K562 (cell line): ENCODE measurements around the gene FAM111B. TPM values are rescaled to one million over a fixed set of nuclear protein-coding genes. Genes with fewer than 3 reads are reported as not detected.

Experiments used
- CTBP1 ChIP-seq: fragments of 450-650 bp; IDR thresholded peaks from 2 replicates; pipeline ENCODE4 v1.6.1; 2016; ENCODE audit warnings: borderline replicate concordance
- EWSR1 ChIP-seq: fragments of 450-650 bp; IDR thresholded peaks from 2 replicates; pipeline ENCODE4 v1.6.1; 2018; ENCODE audit warnings: borderline replicate concordance, mild to moderate bottlenecking, low read depth, moderate library complexity; ENCODE audit not compliant: partially characterized antibody
- FOXK2 ChIP-seq, 2 experiments: fragments of 450-650 bp; IDR thresholded peaks in 1 of 2; conservative IDR thresholded peaks in 1 of 2; 2 replicates each; pipeline ENCODE4 v1.6.1; 2016; ENCODE audit warnings: low read depth in 2 of 2, mild to moderate bottlenecking in 1 of 2
- HDAC8 ChIP-seq: fragments of 450-650 bp; IDR thresholded peaks from 2 replicates; pipeline ENCODE4 v1.6.1; 2016; ENCODE audit warnings: mild to moderate bottlenecking, missing genetic modification characterization, moderate library complexity, missing compliant biosample characterization
- MBD2 ChIP-seq: sonication (generic); IDR thresholded peaks from 2 replicates; pipeline ENCODE4 v1.6.1; 2016; ENCODE audit warnings: low read depth, borderline replicate concordance
- MTA3 ChIP-seq: fragments of 450-650 bp; formaldehyde crosslinking; IDR thresholded peaks from 2 replicates; pipeline ENCODE4 v1.6.1; 2017; ENCODE audit warnings: mild to moderate bottlenecking, borderline replicate concordance
- SETDB1 ChIP-seq: IDR thresholded peaks from one replicate; pipeline ENCODE4 v1.6.1; 2012; ENCODE audit warnings: low read length, control low read depth, inconsistent platforms
- SMAD3 ChIP-seq: fragments of 450-650 bp; formaldehyde crosslinking; conservative IDR thresholded peaks from 2 replicates; pipeline ENCODE4 v1.4.0; 2020; ENCODE audit warnings: mild to moderate bottlenecking
- STAT5B ChIP-seq: fragments of 250-450 bp; sonication (Bioruptor Pico); IDR thresholded peaks from 2 replicates; pipeline ENCODE4 v1.8.0; 2021; ENCODE audit warnings: mild to moderate bottlenecking, inconsistent platforms
- TRIM28 ChIP-seq: fragments of 450-650 bp; IDR thresholded peaks from 2 replicates; pipeline ENCODE4 v1.6.1; 2017
- ZKSCAN1 ChIP-seq: fragments of 150-350 bp; IDR thresholded peaks from 2 replicates; pipeline ENCODE4 v1.6.1; 2016; ENCODE audit warnings: low read depth, low read length
- ZNF175 ChIP-seq: fragments of 200-800 bp; sonication (Bioruptor generic); IDR thresholded peaks from 2 replicates; pipeline ENCODE4 v1.6.1; 2016; ENCODE audit warnings: low read depth, mild to moderate bottlenecking, missing genetic modification characterization, missing compliant biosample characterization
- polyA plus RNA-seq, 8 experiments: library from polyadenylated mRNA; depleted of rRNA in 4 of 8; stranded (reverse) in 5 of 8; unstranded in 3 of 8; fragments of >200 nt; fragmentation: Nextera tagmentation in 2 of 8; fragmentation: Illumina TruSeq in 1 of 8; extraction: Ambion mirVana in 2 of 8; extraction: Trizol in 1 of 8; gene quantifications; 2 replicates each; pipeline versions ENCODE4 v1.2.1 to v1.2.3, GENCODE V29; 2011 to 2014; ENCODE audit warnings: inconsistent platforms in 1 of 8, missing spikeins in 1 of 8
- total RNA-seq, 7 experiments: library from RNA; depleted of rRNA in 6 of 7; stranded (reverse); fragments of >200 nt in 6 of 7; fragmentation: Illumina TruSeq in 2 of 7; extraction: Trizol in 2 of 7; gene quantifications; 2 replicates each; pipeline versions ENCODE4 v1.2.1 to v1.2.3, GENCODE V29; 2011 to 2021; ENCODE audit warnings: low replicate concordance in 1 of 7
- TF ChIP-seq, protein P1 (sequence below), 2 experiments: fragments of 450-650 bp in 1 of 2; sonication (generic) in 1 of 2; formaldehyde crosslinking in 1 of 2; IDR thresholded peaks; 2 replicates each; pipeline versions ENCODE4 v1.7.1 to v1.9.0; 2016 to 2022; ENCODE audit warnings: inconsistent platforms in 1 of 2, mild to moderate bottlenecking in 1 of 2, missing genetic modification reagents in 1 of 2
- TF ChIP-seq, protein P2 (sequence below): fragments of 450-650 bp; conservative IDR thresholded peaks from 2 replicates; pipeline ENCODE4 v1.6.1; 2016; ENCODE audit warnings: missing genetic modification characterization, low read depth, mild to moderate bottlenecking, missing compliant biosample characterization, moderate library complexity
- TF ChIP-seq, protein P3 (sequence below): sonication (generic); formaldehyde crosslinking; IDR thresholded peaks from 2 replicates; pipeline ENCODE4 v1.8.0; 2022; ENCODE audit warnings: mild to moderate bottlenecking, missing genetic modification reagents

The FAM111B gene
- total and polyA plus RNA-seq, 9 of the 15 experiments (the other 6 are each of a cell fraction or from before 2014, with no cell fraction given): 0.01 to 0.33 (median 0.06) TPM; not detected in 5

DNA sequence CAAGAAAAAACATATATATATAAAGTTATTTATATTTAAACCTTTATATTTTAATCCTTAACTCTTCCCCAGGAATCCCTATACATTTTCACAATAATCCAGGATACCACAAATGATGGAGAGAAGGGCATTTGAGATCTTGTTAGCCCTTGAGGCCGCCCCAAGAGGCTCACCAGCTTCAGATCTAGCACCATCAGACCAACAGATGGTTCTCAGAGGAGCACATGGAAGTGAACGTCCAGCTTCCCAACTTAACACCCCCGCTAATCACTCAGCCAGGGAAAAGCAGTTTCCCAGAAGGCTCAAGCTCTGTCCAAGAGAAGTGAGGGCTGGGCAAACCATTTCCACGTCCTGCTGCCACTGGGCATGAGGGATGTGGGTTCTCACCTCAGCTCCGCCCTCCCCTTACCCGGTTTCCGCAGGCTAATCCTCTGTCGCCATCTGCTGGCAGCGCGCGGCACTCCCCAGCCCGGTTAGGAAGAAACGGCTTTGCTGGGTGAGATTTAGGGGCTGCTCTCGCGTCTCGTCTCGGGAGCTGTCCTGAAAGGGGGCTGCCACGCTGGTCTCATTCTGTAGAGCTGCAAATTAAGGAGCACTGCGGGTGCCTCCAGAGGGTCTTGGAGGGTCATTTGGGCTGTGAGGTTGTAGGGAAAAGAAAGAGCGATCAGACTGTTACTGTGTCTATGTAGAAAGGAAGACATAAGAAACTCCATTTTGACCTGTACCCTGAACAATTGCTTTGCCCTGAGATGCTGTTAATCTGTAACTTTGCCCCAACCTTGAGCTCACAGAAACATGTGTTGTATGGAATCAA, 28.8 kb downstream of the FAM111B start (continued):
- TF ChIP-seq, protein P1, sequence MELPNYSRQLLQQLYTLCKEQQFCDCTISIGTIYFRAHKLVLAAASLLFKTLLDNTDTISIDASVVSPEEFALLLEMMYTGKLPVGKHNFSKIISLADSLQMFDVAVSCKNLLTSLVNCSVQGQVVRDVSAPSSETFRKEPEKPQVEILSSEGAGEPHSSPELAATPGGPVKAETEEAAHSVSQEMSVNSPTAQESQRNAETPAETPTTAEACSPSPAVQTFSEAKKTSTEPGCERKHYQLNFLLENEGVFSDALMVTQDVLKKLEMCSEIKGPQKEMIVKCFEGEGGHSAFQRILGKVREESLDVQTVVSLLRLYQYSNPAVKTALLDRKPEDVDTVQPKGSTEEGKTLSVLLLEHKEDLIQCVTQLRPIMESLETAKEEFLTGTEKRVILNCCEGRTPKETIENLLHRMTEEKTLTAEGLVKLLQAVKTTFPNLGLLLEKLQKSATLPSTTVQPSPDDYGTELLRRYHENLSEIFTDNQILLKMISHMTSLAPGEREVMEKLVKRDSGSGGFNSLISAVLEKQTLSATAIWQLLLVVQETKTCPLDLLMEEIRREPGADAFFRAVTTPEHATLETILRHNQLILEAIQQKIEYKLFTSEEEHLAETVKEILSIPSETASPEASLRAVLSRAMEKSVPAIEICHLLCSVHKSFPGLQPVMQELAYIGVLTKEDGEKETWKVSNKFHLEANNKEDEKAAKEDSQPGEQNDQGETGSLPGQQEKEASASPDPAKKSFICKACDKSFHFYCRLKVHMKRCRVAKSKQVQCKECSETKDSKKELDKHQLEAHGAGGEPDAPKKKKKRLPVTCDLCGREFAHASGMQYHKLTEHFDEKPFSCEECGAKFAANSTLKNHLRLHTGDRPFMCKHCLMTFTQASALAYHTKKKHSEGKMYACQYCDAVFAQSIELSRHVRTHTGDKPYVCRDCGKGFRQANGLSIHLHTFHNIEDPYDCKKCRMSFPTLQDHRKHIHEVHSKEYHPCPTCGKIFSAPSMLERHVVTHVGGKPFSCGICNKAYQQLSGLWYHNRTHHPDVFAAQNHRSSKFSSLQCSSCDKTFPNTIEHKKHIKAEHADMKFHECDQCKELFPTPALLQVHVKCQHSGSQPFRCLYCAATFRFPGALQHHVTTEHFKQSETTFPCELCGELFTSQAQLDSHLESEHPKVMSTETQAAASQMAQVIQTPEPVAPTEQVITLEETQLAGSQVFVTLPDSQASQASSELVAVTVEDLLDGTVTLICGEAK (IDR thresholded peaks at IDR 0.05): no peak
- TF ChIP-seq, protein P1 (CRISPR knock-in tag; IDR thresholded peaks at IDR 0.05): no peak
- TF ChIP-seq MTA3 (no peak), SMAD3 (peak; percentile 71; the same call in 1 of the 2 replicates), TRIM28 (no peak), CTBP1 (peak; percentile 17; the same call in 1 of the 2 replicates), EWSR1 (no peak), STAT5B (no peak), ZKSCAN1 (no peak), ZNF175 (CRISPR knock-in tag) (0 out of 2 replicates have a peak, but pooled peaks have one; percentile 34), MBD2 (no peak), HDAC8 (tag) (no peak), SETDB1 (no peak), FOXK2 (conservative IDR thresholded peaks at IDR 0.05 in 1 of 2, IDR thresholded peaks at IDR 0.05 in 1 of 2; ENCODE audit: low read depth in 2 of 2) (no peak)
- TF ChIP-seq, protein P2, sequence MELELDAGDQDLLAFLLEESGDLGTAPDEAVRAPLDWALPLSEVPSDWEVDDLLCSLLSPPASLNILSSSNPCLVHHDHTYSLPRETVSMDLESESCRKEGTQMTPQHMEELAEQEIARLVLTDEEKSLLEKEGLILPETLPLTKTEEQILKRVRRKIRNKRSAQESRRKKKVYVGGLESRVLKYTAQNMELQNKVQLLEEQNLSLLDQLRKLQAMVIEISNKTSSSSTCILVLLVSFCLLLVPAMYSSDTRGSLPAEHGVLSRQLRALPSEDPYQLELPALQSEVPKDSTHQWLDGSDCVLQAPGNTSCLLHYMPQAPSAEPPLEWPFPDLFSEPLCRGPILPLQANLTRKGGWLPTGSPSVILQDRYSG: peak; percentile 90
- TF ChIP-seq, protein P3, sequence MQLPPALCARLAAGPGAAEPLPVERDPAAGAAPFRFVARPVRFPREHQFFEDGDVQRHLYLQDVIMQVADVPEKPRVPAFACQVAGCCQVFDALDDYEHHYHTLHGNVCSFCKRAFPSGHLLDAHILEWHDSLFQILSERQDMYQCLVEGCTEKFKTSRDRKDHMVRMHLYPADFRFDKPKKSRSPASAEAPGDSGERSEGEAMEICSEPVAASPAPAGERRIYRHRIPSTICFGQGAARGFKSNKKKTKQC: no peak
